Dendritic cell treated with granulocyte-macrophage colony-stimulating factor and Interleukin-4, amounts not matched to agents 40 ng/mL and 50 ng/mL, for 4 days (primary cell): ENCODE measurements around the gene COMMD1.
"Not testable (repeated sequence)": the region's sequence is repeated elsewhere in the genome, so short reads cannot be mapped to it uniquely, and the experiment has no call there.

Experiments
- H3K27ac Mint-ChIP-seq: one replicate; pipeline ENCODE4 v1.8.0; 2022; ENCODE audit warnings: mild to moderate bottlenecking, mixed read lengths
- H3K27me3 Mint-ChIP-seq: one replicate; pipeline ENCODE4 v1.8.0; 2022; ENCODE audit warnings: mild to moderate bottlenecking, mixed read lengths
- H3K36me3 Mint-ChIP-seq: one replicate; pipeline ENCODE4 v1.8.0; 2022; ENCODE audit warnings: low read depth, mixed read lengths
- H3K4me1 Mint-ChIP-seq: one replicate; pipeline ENCODE4 v1.8.0; 2022; ENCODE audit warnings: low read depth, mixed read lengths
- H3K4me3 Mint-ChIP-seq: one replicate; pipeline ENCODE4 v1.8.0; 2022; ENCODE audit warnings: mild to moderate bottlenecking, moderate library complexity, mixed read lengths
- H3K9me3 Mint-ChIP-seq: one replicate; pipeline ENCODE4 v1.8.0; 2022; ENCODE audit warnings: mixed read lengths
- intact Hi-C: fragments of 100-400 bp; cut with micrococcal nuclease; formaldehyde crosslinking; loops from one replicate; pipeline ENCODE4 v1.15.0; 2022

COMMD1 gene

GRCh38 chr2:61905372-61906185 is at the start of gene COMMD1:
TSS of gene COMMD1 (plus strand) at chr2:61905674. CDS start at chr2:61905679, 5 bp downstream.
- peak within 1 kb of the TSS; percentile 94 for H3K27ac Mint-ChIP-seq
- peaks cover 8% of the 10 kb centered on the region for H3K36me3 Mint-ChIP-seq
- peaks cover 7% of the 10 kb centered on the region for H3K4me1 Mint-ChIP-seq
- H3K9me3 Mint-ChIP-seq = no peaks in the 10 kb centered on the region
- intact Hi-C loops = loop anchor here (5.0 to 10.0 kb wide), 3 partner anchors 289 to 802 kb away; partner anchors contain the start of genes B3GNT2, EHBP1 and XPO1
- no peaks in the 10 kb centered on the region for H3K27me3 Mint-ChIP-seq
- H3K4me3 Mint-ChIP-seq = peak within 1 kb of the TSS; percentile 100

GRCh38 chr2:61857224-61857623 is 48.2 kb upstream of the COMMD1 start:
- H3K9me3 Mint-ChIP-seq = no peaks in the 10 kb centered on the region
- H3K4me3 Mint-ChIP-seq = no peak overlapping the region
- peaks cover 5% of the 10 kb centered on the region for H3K27me3 Mint-ChIP-seq
- intact Hi-C loops = loop anchor here (10.0 kb wide), 1 partner anchor 162 kb away; no protein-coding TSS in a partner anchor
- H3K36me3 Mint-ChIP-seq = peaks cover 21% of the 10 kb centered on the region
- peaks cover 15% of the 10 kb centered on the region for H3K4me1 Mint-ChIP-seq
- no peak overlapping the region for H3K27ac Mint-ChIP-seq

GRCh38 chr2:61862085-61862484 is 43.4 kb upstream of the COMMD1 start:
- Mint-ChIP-seq H3K36me3 (peaks cover 34% of the 10 kb centered on the region), H3K9me3 (no peaks in the 10 kb centered on the region), H3K4me1 (no peaks in the 10 kb centered on the region), H3K27ac (no peak overlapping the region), H3K27me3 (no peaks in the 10 kb centered on the region), H3K4me3 (no peak overlapping the region)
- intact Hi-C loops = no loop called here

GRCh38 chr2:61866482-61867089 is 38.9 kb upstream of the COMMD1 start:
- H3K27me3 Mint-ChIP-seq, H3K9me3 Mint-ChIP-seq, H3K4me1 Mint-ChIP-seq, H3K27ac Mint-ChIP-seq, H3K4me3 Mint-ChIP-seq, intact Hi-C loops: not testable (repeated sequence)
- H3K36me3 Mint-ChIP-seq = peaks cover 79% of the 10 kb centered on the region

- Mint-ChIP-seq H3K27ac (no peak overlapping the region), H3K36me3 (peaks cover 81% of the 10 kb centered on the region), H3K9me3 (no peaks in the 10 kb centered on the region), H3K4me1 (peaks cover 5% of the 10 kb centered on the region), H3K27me3 (no peaks in the 10 kb centered on the region), H3K4me3 (no peak overlapping the region)
- intact Hi-C loops = no loop called here
Observed at GRCh38 chr2:61876400-61876799, 29.1 kb upstream of the COMMD1 start.

GRCh38 chr2:61877571-61878245 is 27.8 kb upstream of the COMMD1 start:
- intact Hi-C loops = no loop called here
- Mint-ChIP-seq H3K9me3 (no peaks in the 10 kb centered on the region), H3K27ac (no peak overlapping the region), H3K4me3 (no peak overlapping the region), H3K27me3 (no peaks in the 10 kb centered on the region), H3K36me3 (peaks cover 80% of the 10 kb centered on the region), H3K4me1 (peaks cover 5% of the 10 kb centered on the region)

- H3K9me3 Mint-ChIP-seq = no peaks in the 10 kb centered on the region
- H3K27me3 Mint-ChIP-seq = no peaks in the 10 kb centered on the region
- intact Hi-C loops = no loop called here
- H3K4me1 Mint-ChIP-seq = peaks cover 5% of the 10 kb centered on the region
- H3K4me3 Mint-ChIP-seq = no peak overlapping the region
- H3K27ac Mint-ChIP-seq = no peak overlapping the region
- peaks cover 80% of the 10 kb centered on the region for H3K36me3 Mint-ChIP-seq
Observed at GRCh38 chr2:61878761-61879160, 26.7 kb upstream of the COMMD1 start.

GRCh38 chr2:61879351-61879750 is 26.1 kb upstream of the COMMD1 start:
- H3K9me3 Mint-ChIP-seq, H3K4me1 Mint-ChIP-seq, H3K4me3 Mint-ChIP-seq, H3K27me3 Mint-ChIP-seq, H3K27ac Mint-ChIP-seq, intact Hi-C loops: not testable (repeated sequence)
- H3K36me3 Mint-ChIP-seq = peaks cover 80% of the 10 kb centered on the region

- no peaks in the 10 kb centered on the region for H3K9me3 Mint-ChIP-seq
- H3K4me1 Mint-ChIP-seq = peaks cover 19% of the 10 kb centered on the region
- H3K4me3 Mint-ChIP-seq = no peak overlapping the region
- H3K27ac Mint-ChIP-seq = no peak overlapping the region
- intact Hi-C loops = no loop called here
- peaks cover 87% of the 10 kb centered on the region for H3K36me3 Mint-ChIP-seq
- no peaks in the 10 kb centered on the region for H3K27me3 Mint-ChIP-seq
Observed at GRCh38 chr2:61882850-61883249, 22.6 kb upstream of the COMMD1 start.

- Mint-ChIP-seq H3K27me3 (no peaks in the 10 kb centered on the region), H3K9me3 (no peaks in the 10 kb centered on the region), H3K4me1 (peaks cover 19% of the 10 kb centered on the region), H3K4me3 (no peak overlapping the region), H3K36me3 (peaks cover 69% of the 10 kb centered on the region), H3K27ac (peak overlapping the region; percentile 97)
- intact Hi-C loops = loop anchor here (5.0 kb wide), 1 partner anchor 349 kb away; the partner anchor contains the start of gene XPO1
Observed at GRCh38 chr2:61885896-61886603, 19.4 kb upstream of the COMMD1 start.

GRCh38 chr2:61887717-61888266 is 17.7 kb upstream of the COMMD1 start:
- peaks cover 56% of the 10 kb centered on the region for H3K36me3 Mint-ChIP-seq
- no peaks in the 10 kb centered on the region for H3K27me3 Mint-ChIP-seq
- H3K27ac Mint-ChIP-seq = peak overlapping the region; percentile 97
- H3K4me1 Mint-ChIP-seq = peaks cover 19% of the 10 kb centered on the region
- intact Hi-C loops = loop anchor here (2.0 to 5.0 kb wide), 3 partner anchors 33 to 350 kb away; partner anchors contain the start of genes FAM161A and XPO1
- H3K4me3 Mint-ChIP-seq = peak overlapping the region; percentile 94
- H3K9me3 Mint-ChIP-seq = no peaks in the 10 kb centered on the region

GRCh38 chr2:61888267-61889055 is 17.0 kb upstream of the COMMD1 start, which contains the start of gene CCT4:
TSS of gene CCT4 (minus strand) at chr2:61888656. CDS start at chr2:61888507, 149 bp downstream.
- intact Hi-C loops = loop anchor here (2.0 to 5.0 kb wide), 3 partner anchors 34 to 351 kb away; partner anchors contain the start of genes FAM161A and XPO1
- Mint-ChIP-seq H3K27me3 (no peaks in the 10 kb centered on the region), H3K27ac (peak within 1 kb of the TSS; percentile 97), H3K4me3 (peak within 1 kb of the TSS; percentile 94), H3K36me3 (peaks cover 49% of the 10 kb centered on the region), H3K4me1 (peaks cover 19% of the 10 kb centered on the region), H3K9me3 (no peaks in the 10 kb centered on the region)
